ENCODE measurements around the gene CLEC2L.
A peak's percentile ranks its signal among the peaks of the same experiment; 100 is the strongest.

The CLEC2L gene

DNA sequence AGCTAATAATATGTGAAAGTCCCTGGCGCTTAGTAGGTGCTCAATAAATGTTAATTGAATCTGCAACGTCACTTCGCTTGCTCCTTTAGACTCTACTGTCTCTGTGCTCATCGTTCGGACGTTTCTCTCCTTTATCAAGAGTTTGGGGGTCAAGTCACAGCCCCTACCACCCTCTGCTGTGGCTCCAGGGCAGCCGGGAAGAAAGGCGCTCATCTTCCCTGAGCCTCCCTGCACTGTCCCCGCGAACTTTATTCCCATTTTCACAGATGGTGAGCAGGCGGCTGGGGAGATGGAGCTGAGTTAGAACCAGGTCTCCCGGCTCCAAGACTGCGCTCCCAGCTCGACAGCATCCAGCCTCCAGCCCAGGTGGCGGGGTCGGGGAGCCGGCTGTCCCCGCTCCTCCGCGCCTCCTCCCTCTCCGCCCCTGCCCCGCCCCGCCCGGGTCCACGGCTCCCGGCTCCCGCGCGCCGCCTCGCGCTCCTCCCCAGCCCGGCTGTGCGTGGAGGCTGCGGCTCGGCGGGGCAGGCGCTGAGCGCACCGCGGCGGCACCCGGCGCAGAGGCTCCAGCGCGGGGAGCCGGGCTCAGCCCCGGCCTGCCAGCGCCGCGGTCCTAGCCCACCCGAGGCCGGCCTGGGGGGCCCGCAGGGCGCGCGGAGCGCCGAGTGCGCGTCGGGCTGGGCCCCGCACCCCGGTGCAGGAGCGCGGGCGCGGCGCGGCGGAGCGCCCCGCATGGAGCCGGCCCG is at the start of gene CLEC2L:
Gene CLEC2L, plus strand, starts transcription at position 487 of the 743 bp plus-strand sequence. Its CDS starts 243 bp downstream, at position 730.
- DNase-seq (ENCODE audit: low spot score): peak; percentile 65

DNA sequence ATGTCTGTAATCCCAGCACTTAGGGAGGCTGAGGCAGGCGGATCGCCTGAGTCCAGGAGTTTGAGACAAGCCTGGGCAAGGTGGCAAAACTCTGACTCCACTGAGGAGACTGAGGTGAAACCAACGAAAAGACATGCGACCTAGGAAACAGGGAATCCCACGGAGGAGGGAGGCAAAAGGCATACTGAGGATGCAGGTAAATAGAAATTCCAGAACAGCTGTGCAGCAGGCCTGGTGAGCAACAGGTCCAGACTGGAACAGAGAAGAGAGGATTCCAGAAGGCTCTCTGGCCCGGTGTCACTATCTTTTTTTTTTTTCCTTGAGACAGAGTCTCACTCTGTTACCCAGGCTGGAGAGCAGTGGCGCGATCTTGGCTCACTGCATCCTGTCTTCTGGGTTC is 47.3 kb upstream of the CLEC2L start:
- no peak for DNase-seq (ENCODE audit: low spot score)

DNA sequence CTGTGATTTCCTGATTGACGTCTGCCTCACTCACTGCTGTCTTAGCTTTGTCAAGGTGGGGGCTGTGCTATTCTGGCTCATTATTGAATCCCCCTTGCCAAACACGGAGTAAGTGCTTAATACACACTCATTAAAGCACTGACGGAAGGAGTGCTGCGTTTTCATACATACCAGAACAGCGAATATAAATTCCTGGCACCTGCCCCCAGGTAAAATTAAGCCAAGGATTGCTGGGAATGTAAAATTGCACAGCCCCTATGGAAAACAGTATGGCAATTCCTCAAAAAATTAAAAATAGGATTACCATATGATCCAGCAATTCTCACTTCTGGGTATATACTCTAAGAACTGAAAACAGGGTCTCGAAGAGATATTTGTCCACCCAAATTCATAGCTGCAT is 46.6 kb upstream of the CLEC2L start:
- no peak for DNase-seq (ENCODE audit: low spot score)

DNA sequence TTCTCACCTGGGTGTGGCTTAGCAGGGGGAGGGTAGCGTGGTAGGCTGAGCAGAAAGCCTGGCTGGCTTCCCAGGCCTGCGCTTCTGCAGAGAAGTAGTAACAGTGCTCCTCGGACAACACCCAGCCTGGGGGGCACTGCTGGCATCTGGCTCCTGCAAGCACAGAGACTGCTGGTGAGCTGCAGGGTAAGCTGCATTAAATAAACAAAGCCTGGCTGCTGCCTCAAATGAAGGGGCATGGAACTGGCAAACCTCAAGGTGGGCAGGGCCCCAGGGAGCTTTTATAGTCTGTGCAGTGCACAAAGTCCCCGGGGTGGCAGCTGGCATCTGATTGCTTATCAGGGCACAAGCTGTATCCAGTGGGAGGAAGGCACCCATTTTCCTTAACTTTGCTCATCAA is 43.9 kb upstream of the CLEC2L start:
- DNase-seq (ENCODE audit: low spot score): no peak

DNA sequence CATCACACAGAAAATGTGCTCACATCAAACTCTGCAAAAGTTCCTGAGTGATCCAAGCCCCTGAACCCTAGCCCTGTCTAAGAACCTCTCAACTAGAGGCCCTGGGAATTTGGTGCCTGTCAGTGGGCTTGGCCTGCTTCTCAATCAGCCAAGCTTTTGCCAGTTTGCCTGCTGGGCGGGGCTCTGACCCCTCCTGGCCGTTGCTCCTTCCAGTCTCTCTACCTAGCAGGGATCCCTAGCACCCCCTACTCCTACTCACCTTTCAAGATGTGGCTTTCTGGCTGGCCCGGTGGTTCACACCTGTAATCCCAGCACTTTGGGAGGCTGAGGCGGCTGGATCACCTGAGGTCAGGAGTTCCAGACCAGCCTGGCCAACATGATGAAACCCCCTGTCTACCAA is 42.1 kb upstream of the CLEC2L start:
- DNase-seq (ENCODE audit: low spot score): no peak

DNA sequence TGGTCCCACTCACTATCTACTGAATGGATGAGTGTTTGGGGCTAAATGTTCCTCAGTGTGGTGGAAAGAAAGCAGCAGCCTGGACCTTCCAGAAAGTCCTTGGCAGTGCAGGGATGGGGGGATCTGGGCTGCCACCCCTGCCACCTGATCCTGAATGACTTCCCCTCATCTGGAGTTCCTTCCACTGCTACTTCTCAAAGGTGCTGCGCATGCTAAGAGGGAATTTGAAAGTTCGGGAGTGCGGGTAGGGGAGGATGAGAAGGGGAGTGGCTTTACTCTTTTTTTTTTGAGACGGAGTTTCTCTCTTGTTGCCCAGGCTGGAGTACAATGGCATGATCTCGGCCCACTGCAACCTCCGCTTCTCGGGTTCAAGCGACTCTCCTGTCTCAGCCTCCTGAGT is 41.4 kb upstream of the CLEC2L start:
- no peak for DNase-seq (ENCODE audit: low spot score)

DNA sequence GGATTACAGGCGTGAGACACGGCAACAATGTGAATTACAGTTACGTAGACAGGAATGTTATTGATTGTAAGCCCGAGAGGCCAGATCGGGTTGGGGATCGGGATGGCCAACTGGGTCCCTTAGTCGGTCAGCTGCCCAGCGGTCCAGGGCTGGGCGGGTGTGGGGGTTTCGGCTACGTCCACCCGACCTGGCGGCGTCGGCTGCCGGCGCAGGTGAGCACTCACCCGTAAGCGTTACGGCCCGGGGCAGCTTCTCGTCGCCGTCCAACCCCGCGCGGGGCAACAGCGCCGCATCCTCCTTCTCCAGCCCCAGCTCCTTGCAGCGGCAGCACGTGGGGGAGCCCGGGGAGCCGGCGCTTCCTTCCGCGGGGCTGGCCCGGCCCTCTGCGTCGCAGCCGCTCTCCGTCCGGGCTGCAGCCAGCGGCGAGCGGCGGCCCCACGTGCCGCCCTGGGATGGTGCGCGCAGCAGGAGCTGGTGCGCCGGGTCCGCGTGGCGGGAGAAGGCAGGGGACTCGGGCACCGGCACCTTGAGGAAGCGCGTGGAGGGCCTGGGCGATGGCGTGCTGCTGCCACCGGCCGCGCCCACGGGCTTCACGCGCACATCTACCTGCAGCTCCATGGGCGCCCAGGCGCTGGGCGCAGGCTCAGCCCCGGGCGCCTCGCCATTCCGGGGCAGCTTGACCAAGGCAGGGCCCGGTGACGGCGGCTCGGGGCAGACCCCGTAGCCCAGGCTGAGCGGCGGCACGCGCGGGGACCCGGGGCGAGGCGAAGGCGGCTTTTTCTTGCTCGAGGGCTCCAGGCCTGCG is 40.6 kb upstream of the CLEC2L start:
- no peak for DNase-seq (ENCODE audit: low spot score)

DNA sequence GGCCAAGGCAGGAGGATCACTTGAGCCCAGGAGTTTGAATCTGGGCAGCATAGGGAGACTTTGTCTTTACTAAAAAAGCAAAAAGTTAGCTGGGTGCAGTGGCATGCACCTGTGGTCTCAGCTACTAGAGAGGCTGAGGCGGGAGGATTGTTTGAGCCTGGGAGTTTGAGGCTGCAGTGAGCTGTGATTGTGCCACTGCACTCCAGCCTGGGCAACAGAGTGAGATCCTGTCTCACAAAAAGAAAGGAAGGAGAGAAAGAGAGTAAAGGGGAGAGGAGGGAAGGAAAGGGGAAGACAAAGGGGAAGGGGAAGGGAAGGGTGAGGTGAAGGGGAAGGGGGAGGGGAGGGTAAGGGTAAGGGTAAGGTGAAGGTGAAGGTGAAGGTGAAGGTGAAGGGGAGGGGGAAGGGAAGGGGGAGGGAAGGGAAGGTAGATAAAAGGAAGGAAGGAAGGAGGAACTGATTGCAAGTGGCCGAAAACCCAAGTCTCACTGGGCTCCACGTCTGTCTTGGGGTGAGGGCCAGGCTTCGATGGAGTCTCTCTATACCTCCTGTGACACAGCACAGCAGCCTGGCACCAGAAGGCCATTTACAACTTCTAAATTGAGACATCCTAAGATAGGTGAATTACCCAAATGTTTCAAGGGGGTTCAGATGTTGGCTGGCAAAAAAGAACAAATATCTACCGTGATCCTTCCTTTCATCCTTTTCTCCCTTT is 36.0 kb upstream of the CLEC2L start:
- no peak for DNase-seq (ENCODE audit: low spot score)

DNA sequence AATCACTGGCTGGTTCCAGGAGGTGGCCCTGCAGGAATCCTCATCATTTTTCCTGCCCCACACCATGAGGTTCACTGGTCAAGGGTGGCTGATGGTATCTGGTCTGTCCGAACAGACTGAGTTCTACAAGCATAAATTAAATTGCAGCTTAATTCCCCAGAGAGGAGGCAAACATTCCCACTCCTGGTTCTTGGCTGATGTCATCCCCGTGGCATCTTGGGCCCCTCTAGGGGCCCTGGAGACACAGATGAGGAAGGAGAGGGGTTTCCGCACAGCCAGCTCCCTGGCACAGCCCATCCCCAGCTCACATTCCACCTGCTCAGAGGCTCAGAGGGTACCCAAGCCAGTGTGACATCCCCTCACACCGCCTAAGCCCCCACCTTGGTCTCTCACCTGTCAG is 34.7 kb upstream of the CLEC2L start:
- no peak for DNase-seq (ENCODE audit: low spot score)

DNA sequence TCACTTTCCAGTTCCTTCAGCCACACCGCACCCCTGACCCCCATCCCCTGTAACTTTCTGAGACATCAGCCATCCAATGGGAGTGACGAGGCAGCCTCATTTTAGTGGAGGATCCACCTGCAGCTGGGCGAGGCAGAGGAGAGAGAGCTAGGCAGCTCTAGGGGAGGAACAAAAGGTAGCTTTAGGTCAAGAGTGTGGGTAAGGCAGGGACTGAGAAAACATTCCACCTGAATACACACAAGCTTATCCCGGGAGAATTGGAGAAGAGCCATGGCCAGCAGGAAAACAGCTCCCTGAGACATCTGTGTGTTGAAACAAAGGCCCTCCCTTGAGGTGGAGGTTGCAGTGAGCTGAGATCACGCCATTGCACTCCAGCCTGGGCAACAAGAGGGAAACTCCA is 33.4 kb upstream of the CLEC2L start:
- DNase-seq (ENCODE audit: low spot score): no peak

DNA sequence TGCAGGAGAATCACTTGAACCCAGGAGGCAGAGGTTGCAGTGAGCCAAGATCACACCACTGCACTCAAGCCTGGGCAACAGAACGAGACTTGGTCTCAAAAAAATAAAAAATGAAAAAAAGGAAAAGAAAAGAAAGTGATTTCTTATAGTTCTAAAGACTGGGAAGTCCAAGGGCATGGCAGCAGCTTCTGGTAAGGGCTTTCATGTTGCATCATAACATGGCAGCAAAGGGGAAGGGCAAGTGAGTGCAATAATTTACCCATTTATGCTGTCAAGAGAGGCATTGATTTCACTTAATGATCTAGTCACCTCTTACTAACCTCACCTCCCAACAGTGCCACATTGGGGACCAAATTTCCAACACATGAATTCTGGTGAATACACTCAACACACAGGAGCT is 31.2 kb upstream of the CLEC2L start:
- DNase-seq (ENCODE audit: low spot score): no peak

DNA sequence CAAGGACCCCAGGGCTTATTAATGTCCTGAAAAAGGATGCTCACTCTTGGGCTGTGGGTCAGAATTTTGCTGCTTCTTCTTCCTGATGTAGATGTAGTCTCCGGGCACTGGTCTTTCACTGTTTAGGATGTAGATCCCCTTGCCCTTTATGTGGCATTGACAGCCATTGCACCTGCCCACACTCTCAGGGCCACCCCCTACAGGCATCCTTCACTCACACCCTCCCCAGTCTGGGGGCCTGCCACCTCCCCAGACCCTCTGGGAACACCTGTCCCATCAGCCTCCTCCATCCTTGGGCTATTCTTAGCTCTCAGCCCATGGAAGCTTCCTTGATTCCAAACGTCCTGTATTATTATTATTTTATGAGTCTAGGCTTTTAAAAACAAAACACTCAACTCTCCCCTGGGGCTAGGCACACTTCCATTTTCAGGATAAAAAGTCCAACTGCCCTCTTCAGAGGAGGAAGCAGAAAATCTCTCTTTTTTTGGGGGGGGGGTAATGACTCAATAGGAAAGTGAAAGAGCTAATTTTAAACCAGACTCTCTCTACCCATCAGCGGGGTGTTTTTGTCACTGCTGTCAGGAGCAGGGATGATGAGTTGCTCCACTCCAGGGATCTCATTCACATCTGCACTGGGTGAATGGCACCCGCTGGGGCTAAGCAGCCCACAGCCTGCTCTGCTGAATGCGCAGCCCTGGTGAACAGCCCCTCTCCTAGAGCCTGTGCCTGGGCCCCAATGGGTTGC is 28.5 kb upstream of the CLEC2L start:
- DNase-seq (ENCODE audit: low spot score): no peak

DNA sequence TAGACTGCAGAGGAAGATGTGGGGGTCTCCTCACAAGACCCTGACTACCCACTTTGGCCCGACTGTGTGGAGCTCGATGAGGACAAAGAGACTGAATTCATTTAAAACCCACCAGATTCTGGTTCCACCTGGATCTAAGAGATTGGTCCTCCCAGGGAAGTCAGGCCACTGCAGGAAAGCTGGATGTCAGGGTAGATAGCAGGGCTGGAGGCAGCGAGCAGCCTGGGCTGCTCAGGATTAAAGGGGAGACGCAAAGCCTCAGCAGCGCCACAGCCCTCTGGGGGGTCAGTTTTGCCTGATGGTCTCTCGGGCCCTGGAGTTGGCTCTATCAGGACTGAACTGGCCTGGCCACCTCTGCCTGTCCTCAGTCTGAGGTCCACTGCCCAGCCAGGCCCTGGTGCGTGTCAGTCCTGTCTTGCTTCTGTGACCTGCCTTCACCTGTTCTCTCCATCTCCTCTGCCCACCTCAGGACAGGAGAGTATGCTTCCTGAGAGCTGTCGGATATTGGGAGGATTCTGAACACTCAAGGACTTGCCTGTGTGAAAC is 27.8 kb upstream of the CLEC2L start:
- no peak for DNase-seq (ENCODE audit: low spot score)

DNA sequence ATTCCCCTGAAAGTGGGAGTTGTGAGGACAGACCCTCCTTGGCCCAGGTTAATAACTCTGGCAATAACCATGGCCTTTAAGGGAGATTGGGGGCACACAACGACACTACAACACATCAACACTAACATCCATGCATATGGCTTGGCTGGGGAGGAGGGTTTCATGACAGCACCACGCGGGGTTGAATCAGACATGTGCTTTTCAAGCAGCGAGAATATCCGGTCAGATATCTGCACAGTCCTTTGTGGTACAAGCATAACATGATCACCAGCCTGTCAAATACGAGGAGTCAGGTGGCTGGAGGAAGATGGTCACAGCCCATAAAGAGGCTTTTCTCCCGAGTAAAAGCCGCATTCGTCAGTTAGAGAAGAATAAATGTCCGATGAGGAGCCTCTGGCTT is 27.0 kb upstream of the CLEC2L start:
- DNase-seq (ENCODE audit: low spot score): no peak

DNA sequence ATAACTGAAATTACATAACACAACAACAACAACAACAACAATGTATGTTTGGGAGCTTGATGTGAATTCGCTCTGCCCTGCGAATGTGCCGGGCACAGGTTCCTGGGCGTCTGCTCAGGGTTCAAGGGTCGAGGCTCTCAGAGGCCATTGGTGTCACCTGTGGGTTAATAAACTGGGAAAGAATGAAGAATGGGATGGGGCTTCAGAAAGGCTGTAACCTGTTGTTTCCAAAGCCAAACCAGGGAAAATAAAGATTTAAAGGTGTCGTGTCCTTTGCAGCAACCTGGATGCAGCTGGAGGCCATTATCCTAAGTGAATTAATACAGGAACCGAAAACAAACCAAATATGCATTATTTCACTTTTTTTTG is 22.7 kb upstream of the CLEC2L start:
- DNase-seq (ENCODE audit: low spot score): no peak

DNA sequence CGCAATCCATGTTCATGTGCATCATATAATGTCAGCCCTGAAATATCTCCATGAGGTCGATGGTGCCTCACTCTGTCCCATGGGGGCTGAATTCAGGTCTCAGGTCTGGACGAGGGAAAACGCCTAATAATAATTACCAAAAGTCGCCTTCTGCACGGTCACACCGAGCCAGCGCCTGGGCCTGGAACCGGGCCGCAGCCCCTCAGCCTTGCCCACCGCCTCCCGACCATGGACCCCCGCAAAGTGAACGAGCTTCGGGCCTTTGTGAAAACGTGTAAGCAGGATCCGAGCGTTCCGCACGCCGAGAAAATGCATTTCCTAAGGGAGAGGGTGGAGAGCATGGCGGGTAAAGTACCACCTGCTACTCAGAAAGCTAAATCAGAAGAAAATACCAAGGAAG is 21.3 kb upstream of the CLEC2L start:
- no peak for DNase-seq (ENCODE audit: low spot score)

DNA sequence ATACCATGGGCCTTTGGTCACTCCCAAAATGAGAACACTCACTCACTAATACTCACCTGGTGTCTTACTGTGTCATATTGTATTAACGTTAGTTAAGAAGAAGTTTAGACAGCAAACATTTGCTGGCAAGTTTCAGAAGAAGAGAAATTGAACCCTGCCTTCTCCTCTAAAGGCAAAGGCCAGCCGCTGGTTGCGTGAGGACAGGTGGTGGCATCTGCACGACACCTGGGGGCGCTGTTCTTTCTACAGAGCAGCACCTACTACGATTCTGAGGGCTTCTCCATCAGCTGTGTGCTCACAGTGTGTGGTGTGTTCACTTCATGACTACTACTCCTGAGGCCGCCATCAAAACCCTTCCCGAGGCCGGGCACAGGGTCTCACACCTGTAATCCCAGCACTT is 17.9 kb upstream of the CLEC2L start:
- DNase-seq (ENCODE audit: low spot score): no peak

DNA sequence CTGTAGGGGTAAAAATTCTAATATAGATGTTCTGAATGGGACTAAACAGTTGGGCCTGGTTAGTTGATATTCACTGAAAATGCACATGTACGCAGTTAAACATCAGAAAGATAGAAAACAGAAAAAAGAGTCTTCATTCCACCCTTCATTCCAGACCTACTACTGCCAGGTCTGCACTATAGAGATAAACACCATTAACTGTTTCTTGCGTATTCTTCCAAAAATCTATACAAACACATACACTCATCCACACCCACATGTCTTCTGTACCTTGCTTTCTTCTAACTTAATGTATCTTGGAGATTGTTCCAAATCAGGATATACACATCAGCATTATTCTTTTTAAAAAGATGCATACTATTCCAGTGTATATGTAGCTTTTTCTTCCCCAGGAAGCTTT is 13.9 kb upstream of the CLEC2L start:
- DNase-seq (ENCODE audit: low spot score): no peak

DNA sequence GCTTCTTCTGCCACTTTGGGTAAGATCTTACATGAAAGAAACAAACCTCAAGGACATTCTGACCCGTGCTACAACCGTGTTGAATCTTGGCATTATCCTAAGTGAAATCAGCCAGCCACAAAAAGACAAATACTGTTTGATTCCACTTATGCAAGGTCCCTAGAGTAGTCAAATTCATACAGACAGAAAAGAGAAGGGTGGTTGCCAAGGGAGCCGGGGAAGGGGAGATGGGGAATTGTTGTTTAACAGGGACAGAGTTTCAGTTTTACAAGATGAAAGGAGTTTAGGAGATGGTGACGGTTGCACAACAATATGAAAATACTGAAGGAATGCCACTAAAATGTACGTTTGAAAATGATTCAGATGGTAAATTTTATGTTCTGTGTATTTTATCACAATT is 12.2 kb upstream of the CLEC2L start:
- DNase-seq (ENCODE audit: low spot score): no peak

DNA sequence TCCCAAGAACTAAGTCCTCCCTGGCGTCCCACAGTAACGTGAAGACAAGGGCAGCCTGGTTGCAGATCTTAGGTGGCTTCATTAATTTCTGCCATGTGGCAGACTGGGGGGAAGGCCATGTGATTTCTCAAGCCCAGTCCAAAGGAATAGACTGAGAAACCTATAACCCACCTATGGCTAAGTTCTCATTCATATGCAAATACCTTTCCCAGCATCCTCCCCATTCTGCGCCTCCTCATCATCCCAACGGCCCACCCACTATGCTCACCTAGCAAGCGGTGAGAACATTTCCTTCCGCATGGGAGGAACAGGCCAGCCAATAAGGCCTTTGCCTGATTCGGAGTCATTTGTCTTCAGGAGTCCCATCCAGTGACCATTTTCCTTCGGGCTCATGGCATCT is 8.2 kb upstream of the CLEC2L start:
- no peak for DNase-seq (ENCODE audit: low spot score)

DNA sequence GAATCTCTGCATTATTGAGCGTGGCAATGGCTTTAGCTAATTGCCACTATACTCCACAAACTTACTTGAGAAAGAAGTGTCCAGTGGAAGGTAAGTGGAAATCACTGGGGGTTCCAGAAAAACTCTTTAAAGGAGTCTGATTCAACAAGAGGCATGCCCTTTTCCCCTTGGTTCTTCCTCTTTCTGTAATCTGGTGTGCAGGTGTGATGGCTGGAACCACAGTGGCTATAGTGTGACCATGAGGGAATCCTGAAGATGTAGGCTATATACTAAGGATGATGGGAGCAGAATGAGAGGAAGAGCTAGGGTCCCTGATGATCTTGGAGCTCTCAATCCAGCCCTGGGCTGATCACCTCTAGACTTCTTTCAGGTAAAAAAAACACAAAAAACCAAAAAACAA is 2.0 kb upstream of the CLEC2L start:
- DNase-seq (ENCODE audit: low spot score): no peak

DNA sequence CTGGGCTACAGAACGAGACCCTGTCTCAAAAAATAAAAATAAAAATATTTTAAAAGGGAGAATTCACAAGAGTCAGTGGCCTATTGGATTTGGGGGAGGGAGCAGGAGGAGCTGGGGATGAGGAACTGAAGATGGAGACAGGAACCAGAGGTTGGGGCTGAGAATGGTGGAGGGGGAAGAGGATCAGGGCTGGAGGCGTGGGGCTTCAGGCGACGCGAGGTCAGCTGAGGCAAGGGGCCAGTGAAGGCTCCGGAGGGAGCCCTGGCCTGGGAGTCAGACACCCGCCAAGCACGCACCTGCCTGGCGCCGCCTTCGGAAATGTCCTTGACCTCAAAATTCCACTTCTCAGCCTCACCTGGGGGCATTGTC is 671 bp upstream of the CLEC2L start:
- DNase-seq (ENCODE audit: low spot score): no peak
